MV-4-11 (cell line): ENCODE data around the gene NCK2.

Experiments used
- DNase-seq: peaks from one replicate; lab custom pipeline; 2025; lab: John Stamatoyannopoulos, UW

Gene NCK2

DNA sequence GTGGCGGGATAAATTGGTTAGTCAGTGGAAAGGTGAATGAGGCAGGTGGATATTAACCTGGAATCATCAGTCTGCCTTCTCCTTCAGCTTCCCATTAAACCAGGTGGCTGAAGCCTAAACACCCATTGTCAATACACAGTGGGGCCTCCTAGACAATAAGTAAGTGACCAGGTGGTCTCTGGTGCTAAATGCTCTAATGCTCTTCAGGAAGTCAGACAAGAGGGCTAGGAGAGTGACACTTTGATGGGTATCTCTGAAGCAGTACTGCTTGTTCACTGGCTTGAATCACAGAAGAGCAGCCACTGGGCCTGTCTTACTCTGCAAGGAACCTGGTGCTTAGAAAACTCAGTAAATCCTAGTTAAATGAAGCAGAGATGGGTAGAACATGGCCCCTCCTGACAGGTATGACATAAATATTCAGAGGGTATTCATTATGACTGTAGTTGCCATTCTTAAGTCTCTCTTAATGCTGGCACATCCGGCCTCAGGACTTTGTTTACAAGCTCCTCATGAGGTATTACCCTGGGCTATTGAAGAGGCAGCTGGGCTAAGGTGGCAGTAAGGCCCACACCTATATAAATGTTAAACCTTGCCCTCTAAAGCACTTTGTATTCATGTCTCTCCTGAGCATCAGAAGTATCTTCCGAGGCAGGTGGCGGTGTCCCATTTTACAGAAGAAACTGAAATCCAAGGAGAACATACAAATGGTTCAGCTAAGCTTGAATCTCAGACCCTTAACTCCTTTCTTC, 104.9 kb downstream of the NCK2 start:
- DNase-seq: no peak

DNA sequence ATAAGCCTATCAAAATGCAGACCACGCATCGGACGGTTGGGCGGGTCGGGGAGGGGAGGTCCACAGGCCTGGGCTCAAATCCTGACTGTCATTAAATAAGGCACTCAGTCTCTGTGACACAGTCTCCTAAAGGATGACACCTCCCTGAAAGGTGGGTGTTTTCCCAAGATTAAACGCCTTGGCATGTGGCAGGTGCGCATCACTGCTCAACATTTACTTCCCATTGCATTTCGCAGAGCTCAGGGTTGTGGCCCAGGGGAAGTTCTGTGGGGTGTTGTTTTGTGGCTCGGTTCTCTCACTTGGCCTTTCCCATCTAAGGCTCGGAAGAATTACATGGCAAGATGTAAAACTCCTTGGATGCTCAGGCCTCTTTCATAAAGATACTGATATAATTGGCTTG, 107.4 kb downstream of the NCK2 start:
- DNase-seq: no peak

DNA sequence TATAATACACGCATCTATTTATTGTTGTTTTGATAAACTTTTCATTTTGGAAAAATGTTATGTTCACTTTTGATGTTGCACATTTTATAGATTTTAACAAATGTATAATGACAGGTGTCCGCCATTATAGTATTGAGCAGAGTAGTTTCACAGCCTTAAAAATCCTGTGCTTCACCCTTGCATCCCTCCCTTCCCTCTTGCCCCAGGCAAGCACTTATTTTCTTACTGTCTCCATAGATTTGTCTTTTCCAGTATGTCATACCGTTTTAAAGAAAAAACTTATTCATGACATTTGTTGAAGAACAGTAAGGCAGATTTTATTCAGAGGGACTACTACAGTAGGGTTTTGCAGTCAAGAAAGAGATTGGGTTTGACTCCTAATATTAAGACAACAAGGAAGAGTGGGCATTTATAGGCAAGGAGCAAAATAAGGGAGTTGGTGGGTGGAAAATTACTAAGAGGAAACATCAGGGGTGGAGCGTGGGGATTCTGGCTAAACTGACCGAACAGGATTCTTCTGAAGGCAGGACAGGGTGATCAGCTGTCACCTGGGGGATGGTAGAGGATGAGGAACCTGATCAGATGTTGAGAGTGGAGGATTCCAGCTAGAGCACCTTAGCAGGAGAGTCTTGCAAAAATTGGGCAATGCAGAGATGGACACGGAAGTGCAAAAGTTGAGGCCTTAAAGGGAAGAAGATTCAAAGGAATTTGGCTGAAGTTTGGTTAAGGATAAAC, 108.8 kb downstream of the NCK2 start:
- no peak for DNase-seq

DNA sequence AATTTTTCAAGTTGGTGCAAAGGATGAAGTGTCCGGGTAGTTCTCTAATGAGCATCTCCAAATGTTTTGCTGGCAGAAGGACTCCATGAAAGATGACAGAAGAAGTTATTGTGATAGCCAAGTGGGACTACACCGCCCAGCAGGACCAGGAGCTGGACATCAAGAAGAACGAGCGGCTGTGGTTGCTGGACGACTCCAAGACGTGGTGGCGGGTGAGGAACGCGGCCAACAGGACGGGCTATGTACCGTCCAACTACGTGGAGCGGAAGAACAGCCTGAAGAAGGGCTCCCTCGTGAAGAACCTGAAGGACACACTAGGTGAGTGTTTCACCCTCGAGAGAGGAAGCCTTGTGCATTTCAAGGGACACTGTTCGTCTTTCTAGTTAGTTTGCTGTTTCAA, 110.3 kb downstream of the NCK2 start:
- no peak for DNase-seq

DNA sequence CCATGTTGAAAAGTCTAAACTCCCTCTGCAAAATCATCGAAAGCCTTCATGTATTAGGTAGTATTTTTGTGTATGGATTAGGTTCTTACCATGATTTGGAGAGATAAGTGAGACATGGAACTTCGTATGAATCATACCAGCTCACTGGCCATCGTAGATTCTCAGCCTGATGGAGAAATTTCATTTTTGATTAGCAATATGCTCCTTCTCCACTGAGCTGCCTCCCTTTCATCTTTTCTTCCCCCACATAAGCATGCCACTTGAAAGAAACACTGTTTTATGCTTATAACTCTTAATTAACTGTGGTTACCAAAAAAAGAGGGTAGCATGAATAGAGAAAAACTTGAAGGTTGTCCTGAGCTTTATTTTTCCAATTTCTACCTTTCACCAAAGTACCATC, 111.9 kb downstream of the NCK2 start:
- no peak for DNase-seq

DNA sequence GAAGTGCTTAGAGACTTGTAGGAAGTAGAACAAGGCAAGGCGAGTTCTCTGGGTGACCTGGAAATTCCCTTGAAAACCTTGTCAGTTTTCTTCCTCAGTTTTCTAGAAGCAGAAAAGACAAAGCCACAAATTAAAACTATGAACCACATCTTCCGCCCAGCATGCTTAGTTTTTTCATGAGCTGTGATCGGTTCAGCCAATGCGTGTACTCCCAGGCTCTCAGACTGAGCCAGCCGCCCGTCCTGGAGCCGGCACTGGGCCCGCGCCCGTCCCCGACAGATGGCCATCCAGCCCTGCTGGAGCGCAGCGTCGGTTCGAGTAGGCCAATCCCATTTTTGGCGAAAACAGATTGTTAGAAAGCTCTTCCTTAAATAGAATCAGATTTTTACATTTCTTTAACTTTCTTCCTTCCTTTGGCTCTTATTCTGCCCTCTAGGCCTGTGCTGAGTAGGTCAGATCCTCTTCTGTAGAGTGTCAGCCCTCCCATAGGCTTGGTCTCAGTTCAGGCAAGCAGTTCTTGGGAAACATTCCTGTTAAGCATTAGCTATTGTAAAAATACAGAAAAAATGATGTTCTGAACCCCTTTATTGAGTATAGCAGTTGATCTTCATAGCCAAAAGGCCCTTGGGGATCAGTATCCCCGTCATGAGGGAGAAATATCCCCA, 112.5 kb downstream of the NCK2 start:
- no peak for DNase-seq

DNA sequence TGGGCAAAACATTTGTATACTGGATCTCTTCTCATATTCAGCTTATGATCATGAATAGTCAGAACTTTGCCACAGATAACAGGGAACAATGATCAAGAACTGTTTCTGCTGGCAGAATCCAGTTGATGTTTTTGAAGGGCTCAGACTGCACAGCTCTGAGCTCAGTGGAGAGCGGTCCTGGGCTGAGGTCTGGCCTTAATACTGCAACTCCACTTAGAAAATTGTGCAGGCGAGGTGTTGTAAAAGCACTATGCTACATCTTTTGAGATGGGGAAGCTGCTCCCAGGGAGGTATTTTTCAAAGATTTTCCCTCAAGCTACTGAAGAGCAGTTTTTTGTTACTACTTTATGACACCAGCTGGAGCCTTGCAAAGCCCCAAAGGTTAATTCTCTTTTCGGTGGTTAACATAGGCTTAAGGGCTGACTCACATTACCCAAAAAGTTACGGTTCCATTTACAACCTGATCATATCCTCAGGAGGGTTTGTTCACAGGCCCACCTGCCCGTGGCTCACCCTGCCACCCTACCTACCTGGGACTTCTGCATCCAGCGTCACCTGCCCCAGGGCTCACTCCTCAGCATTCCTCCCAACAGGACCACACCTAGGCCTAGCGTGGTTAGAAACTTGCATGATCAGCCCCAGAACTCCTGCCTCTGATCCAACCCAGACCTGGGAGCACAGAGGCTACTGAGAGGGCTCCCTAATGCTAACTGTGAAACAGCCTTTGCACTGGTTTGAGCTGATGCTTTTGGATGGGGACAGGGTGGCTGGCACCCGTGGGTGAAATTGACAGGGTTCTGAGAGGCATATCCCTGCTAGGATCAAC, 114.4 kb downstream of the NCK2 start:
- DNase-seq: no peak

DNA sequence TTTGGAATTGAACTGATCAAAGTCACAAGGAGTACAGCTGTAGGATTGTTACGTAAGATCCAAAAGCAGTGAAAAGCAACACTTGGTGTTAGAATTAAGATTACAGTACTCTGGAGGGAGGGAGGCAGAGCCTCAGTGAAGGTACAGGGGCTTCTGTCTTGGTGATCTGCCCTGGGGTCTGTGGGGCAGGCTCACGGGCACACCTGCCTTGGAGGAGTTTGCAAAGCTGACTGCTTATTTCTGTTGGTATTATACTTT, 114.9 kb downstream of the NCK2 start:
- DNase-seq: no peak

DNA sequence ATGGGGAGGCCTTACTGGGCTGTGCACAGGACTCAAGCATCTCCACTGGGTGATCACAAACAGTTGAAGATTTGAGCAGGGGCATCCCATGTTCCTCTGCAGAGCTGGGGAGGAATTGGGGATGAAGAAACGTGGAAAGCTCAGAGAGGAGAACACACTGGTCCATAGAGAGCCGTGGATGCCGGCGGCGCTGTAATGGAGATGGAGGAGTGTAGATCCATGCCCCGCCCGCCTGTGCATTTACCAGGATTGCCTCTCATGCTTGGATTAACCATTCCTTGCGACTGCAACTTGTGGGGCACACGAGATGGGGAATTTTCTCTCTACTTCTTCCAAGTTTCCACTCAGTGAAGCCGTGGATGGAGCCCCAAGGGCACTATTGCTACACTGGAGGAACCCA, 115.9 kb downstream of the NCK2 start:
- DNase-seq: no peak

DNA sequence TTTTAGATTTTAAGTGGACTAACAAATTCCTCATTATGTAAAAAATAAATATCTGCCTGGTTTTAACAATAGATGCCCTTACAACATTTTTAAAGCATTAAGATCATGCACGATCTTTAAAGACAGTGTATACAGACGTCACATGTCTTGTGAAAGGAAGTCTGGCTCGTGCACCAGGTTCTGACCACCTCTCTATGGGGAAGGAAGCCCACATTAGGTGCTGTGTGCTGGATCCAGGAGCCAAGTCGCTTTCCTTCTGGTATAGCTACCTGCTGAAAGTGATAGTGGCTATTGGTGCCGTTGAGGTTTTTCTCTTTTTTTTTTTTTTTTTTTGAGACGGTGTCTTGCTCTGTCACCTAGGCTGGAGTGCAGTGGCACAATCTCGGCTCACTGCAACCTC, 116.5 kb downstream of the NCK2 start:
- no peak for DNase-seq

DNA sequence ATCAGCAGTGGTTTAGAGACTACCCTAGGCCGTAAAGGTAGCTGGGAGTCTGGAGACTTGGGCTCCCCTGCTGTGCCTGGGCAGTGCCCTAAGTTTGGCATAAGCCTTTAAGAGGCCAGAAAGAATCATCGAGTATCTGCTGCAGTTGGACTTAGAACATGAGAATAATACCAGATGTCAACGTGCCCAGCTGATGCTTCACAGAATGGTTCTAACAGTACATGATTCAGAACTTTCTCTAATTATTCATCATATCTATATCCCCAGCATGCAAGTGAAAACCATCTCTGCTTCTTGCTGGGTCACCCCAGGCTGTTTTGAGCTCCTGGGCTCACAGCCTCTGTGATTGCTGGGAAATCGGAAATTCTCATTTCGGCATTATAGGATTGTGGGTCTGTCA, 118.1 kb downstream of the NCK2 start:
- no peak for DNase-seq

DNA sequence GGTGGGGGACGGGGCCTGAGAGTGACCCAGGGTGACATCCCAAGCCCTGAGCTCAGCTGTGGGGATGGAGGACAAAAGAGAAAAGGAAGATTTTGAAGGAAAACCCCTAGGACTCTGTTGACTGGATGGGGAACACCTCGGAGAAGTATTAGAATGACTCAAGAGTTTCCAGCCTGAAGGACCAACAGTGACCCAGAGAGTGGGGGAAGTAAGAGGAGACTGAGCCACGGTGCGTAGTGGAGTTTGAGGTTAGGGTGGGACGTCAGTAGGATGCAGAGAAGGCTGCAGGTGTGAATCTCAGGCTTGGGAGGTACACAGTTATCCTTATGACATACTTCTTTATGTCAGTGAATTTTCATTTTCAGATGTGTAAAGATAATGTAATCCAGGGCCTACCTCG, 119.5 kb downstream of the NCK2 start:
- no peak for DNase-seq

DNA sequence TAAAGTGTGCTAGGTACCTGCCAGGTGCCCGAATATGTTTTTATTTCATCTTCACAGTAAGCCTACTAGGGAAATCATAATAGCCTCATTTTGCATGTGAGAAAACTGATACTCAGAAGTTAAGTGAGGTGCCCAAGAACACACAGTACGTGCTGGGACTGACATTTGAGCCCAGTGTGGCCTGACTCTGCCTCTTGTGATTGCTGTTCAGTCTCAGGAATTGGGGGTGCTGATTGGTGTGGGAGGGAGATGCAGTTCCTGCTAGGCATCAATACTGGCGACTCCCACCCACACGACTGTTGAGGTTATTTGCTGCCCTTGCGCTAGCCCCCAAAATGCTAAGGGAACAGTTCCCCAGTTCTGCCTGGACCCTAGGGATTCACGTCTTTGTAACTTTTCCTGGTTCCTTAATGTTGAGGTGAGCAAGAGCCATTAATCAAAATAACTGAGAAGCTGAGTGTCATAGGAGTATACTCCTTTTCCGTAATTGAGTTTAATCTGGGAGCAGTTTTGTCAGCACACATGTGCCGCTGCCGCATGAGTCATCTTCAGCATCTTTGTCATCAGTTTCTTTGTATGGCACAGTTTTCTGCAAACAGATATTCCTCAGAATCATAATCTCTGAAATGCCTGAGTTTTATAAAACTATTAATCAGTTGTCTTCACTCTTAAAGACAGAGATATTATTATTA, 120.7 kb downstream of the NCK2 start:
- no peak for DNase-seq

DNA sequence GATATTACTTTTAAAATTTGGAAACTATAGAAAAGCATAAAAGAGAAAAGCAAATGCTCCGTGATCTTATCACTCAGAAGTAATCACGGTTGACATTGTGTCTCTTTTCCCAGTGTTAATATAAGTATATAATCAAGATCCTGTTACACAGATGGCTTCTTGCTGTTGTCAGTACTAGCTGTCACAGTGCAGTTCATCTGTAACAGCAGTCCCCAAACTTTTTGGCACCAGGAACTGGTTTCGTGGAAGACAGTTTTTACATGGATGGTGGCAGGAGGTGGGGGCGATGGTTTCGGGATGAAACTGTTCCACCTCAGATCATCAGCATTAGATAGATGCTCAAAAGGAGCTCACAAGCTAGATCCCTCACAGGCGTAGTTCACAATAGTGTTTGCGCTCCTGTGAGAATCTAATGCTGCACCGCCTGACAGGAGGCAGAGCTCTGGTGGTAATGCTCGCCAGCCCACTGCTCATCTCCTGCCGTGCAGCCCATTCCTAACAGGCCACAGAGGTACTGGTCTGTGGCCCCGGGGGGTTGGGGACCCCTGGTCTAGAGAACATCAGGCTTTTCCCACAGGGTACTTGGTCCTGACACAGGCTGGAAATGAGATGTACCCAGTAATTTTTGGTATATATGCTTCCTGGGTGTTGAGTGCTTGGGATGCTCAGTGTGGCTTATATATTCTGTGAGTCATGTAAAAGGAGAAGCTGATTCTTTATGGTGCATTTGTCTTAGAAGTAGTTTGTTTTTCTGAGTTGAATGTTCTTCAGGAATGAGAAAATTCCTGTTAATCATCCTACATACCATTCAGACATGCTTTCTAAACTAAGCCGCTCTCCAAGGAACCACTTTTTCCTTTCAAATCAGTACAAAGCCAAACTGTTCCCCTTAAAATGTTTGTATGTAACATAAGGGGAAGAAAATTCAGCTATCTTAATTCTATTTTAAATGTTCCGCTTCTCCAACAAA, 121.8 kb downstream of the NCK2 start:
- DNase-seq: peak; percentile 12

DNA sequence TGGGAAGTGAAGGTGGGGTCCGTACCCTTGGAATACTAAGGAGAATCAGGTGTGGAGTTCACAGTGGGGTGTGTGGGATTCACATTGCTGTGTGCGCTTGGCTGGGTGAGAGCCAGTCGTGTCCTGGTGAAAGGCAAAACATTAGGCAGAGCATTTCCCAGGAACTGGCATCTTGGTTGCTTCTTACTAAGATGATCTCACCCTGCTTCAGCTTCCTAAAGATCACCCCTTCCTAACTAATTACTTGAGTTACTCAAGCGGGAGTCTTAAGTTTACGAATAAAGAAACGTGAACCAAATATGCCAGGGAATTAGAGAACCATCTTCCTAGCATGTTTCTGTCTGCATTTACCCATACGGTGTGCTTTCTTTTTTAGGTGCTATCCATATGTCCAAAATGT, 122.9 kb downstream of the NCK2 start:
- DNase-seq: no peak

DNA sequence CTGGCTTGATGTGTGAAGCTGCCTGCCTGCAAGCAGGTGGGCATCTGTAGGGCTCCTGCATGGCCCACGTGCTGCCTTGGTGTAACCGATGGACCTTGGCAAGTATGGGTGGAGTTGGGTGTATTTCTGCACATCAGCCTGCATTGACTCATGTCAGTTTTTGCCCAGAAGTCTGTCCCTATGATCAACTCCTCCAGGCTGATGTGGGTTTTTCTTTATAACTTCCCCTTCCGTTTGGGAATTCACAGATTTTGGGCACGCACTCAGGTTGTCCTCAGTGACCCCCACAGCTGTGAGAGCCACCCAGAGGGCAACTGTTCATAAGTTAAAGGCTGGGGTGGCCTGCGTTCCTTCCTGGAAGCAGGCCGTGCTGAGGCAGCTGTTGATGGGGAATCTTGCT, 123.3 kb downstream of the NCK2 start:
- DNase-seq: peak; percentile 53

DNA sequence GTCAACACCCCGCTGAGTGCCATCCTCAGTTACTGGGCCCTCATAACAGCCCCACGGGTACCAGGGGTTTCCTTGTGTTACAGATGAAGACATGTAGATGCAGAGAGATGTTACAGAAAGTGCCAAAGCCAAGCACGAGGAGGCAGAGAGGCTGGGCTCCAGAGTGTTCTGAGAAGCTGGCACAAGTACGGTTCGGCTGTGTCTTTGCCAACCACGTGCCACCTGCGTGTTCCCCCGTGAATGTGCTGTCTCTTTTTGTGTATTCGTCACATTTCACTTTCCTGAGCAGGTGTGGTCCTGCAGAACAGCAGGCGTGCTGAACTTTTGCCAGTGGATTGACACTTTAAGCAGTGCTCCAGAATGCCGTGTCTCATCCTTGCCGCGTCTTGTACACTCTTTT, 124.6 kb downstream of the NCK2 start:
- DNase-seq: no peak

DNA sequence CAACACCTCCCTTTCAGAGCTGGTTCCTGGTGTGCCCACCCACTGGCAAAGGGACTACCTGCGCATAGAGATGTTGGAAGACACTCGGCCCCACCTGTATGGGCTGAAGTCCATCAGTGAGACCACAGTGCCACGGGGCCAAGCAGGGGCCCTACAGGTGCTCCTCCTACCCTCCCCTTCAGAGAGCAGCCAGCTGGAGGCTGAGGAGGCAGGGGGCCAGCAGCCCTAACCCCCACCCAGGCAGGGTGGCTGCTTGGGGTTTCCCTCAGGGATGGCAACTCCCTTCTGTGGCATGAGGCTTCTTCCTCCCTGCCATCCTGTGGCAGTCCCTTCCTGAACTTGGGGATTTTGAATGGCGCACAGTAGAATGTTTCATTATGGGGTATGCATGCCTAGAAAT, 125.3 kb downstream of the NCK2 start:
- no peak for DNase-seq

DNA sequence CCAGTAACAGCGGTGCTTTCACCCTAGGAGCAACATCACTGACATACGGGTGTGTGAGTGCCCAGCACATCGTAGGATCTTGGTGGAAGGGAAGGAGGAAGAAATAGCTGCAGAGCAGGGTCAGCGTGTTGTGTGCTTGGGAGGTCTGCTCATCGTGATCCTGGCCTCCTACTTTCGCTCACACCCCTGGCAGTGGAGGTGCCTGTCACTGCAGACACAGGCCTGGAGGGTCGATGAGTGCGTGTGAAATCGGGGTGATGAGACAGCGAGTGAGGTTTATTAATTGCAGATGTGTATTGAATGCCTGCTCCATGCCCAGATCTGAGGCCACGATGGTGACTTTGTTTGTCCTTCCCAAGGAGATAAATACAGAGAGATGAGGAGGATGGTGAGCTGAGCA, 126.1 kb downstream of the NCK2 start:
- DNase-seq: no peak

DNA sequence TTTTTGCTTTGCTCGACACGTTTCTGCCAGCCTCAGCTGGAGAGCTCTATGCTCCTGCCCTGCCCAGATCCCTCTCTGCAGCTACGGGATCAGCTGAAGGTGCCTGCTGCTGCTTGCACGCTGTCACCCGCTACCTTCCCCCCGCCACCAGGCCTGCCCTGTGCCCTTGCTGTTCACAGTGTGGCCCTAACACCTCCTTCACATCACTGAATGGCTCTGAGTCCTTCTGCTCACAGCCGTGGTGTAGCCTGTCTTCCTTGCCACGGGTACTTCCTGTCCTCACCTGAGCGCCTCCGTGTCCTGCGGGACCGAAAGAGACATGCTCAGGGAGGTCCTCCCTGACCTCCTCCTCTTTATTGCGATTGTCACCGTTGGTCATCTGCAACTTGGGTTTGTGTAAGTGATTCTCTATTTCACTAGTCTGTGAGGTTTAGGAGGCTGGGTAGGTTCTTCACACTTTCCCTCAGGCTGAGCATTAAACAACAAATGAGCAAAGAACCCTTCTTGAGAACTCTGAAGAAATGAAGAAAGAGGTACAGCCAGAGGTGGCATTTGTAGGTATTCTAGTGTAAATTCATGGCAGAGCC, 127.5 kb downstream of the NCK2 start:
- DNase-seq: no peak

DNA sequence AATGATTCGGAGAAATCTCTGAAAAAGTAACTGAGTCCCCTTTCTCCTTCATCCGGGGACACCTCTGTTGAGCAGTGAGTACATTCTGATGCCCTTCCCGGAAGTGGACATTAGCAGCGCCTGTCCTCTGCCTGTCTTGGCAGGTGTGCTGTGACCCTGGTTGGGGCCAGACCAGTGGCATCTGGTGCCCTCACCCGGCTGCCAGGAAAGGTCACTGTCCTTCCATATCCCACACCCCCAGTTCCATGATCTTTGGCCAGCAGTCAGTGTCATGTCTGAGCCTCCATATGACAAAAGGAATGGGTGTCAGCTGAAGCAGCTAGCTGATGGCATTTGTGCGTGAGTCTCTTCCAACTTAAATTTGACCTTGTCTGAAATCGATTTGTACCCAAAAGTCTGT, 128.1 kb downstream of the NCK2 start:
- DNase-seq: no peak
